OCI-M2 (cell line): ENCODE results near the gene DLG5.

Source experiments
- DNase-seq: peaks from one replicate; lab custom pipeline; 2025; ENCODE audit not compliant: unreplicated experiment; lab: John Stamatoyannopoulos, UW

The DLG5 gene

GRCh38 chr10:77849039-77849664 is 77.4 kb downstream of the DLG5 start:
- DNase-seq, result no peak

DNA sequence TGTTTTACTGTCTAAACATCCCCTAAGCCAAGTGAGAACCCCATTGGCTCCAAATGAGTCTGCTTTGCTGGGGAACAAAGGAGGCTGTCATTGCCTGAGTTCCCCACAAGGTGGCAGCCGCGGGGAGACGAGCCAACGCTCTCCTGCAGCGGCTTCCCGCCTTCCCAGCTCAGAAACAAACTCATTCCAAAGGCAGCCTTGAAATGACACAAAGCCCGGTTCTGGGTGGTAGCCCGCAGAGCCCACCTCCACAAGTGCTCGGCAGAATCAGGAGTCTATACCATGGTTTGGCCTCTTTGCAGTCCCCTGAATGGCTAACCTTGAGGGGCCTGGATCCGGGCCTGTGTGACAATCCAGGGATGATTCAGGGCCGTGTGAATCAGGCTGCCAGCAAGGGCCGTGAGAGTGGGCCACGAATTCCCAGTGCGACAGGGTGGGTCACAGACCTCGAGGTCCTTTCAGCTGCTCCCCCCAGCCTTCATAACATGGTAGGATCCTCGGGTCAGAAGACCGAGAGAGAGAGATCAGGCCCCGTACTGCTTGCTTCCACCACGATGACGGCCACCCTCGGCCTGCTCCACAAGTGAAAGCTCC is 79.7 kb downstream of the DLG5 start:
- DNase-seq, result peak; percentile 3

GRCh38 chr10:77845451-77845850 is 81.1 kb downstream of the DLG5 start:
- no peak for DNase-seq

GRCh38 chr10:77844713-77845445 is 81.7 kb downstream of the DLG5 start:
- no peak for DNase-seq

GRCh38 chr10:77844177-77844576 is 82.4 kb downstream of the DLG5 start:
- no peak for DNase-seq

- no peak for DNase-seq
Observed at GRCh38 chr10:77843264-77843663, 83.3 kb downstream of the DLG5 start.

DNA sequence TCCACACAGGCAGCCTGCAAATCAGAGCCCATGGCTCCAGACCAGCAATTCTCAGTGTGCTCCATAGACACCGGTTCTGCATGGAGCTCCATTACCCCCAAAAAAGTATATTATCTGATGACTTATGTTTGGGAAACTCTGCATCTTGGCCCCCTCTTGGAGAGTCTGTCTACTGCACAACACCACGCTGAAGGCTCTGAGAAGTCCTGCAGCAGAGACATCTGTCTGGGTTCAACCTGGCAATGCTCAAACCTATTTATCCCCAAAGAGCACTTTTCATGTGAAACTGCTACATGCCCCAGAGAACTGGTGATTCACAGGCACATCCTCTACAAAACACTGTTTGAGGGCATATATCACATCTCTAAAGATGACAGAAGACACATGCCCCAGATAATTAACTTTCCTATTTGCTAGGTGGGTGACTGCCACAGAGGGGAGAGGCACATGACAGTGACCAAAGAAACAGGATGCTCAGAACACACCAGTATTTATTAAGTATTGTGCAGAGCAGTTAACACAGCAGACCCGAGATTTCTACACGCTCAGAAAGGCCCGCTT is 83.8 kb downstream of the DLG5 start:
- no peak for DNase-seq

GRCh38 chr10:77841711-77842375 is 84.7 kb downstream of the DLG5 start:
- DNase-seq, result no peak

DNA sequence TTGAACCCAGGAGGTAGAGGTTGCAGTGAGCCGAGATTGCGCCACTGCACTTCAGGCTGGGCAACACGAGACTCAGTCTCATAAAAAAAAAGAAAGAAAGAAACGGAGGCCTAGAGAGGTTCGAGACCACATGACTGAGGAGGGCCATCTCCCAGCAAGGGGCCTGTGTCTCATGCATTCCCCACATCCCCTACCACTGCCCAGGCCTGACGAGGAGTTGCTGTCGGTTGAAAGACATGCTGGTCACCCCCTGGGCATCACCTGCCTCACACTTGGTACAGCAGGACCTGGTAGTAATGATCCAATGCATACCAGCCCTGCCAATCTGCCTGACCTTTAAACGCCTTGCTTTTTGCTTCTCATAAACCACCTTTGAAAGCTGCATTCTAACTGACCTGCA is 85.9 kb downstream of the DLG5 start:
- DNase-seq, result no peak

DNA sequence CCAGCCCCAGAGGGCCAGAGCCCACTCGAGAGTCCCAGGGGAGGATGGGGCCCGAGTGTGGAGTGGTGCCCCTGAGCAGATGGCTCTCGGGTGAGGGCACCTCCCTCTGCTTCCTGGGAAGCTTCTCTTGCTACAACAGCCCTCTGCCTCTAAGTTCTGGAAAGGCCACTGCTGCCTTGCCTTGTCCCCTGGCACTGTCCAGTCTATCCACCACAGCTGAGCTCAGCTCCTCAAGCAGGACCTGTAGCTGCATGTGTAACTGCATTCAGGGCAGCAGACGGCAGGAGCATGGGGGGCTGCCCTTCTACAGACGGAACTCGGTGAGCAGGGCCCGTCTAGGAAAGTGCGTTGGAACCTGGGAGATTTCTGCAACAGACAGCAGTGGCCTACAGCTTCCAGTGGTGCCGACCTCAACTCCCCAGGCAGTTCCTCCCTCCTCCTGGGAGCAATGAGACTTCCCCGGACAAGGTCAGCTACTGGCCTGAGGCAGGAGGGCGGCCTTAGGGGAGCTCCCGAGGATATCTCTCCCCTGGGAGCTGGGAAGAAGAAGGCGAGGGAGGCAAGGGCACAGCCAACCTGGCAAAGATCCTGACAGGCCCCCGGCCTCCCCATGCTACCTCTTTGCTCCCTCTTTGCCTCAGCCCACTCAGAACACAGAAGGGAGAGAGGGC is 88.5 kb downstream of the DLG5 start:
- no peak for DNase-seq

DNA sequence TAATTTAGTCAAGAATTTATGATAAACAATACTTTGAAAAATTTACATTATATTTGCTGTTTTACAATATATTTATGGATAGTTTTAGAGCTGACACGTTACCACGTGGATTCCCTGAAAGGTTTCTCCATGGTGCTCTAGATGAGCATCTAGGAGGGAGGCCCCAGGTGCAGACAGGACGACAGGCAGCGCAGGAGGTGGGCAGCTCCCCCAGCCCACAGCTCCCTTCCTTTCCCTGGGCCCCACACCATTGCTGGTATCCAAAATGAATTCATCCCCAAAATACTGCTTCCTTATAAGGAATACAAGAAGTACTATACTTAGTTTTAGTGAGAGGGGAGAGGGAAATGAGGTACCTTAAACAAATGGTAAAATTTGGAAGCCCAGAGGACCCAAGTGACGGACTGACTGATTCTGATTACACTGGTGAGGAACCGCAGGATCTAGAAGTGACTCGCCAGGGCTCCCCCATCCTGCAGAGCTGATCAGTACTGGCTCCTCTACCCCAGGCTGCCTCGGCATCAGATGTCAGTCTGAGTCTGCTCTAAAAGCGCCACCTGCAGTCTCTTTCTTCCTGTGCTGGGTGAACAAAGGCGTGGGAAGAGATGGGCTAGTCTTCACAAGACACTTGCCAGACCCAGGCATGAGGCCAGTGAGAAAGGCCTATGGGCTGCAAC is 89.2 kb downstream of the DLG5 start:
- DNase-seq, result no peak

DNA sequence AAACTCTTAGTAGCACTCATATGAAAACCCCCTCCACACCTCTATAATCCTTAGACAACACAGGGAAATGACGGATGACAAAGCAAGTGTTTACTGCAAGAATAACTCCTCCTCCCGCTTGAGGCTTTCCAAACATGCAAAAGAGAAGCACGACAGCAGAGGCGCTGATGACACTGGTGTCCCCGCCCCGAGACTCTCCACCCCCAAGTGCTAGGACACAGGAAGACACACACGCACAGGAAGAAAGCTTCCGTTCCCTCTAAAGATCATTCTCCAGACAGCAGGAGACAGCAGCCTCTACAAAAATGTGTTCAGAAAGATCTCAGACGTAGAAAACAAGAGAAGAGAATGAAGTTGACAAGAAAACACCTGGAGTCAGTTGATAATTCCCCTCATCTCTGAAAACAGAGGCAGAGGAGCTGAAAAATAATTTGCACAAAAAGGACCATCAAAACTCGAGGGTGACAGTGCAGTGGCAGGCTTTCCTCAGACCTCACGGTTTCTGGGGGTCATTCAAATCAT is 90.2 kb downstream of the DLG5 start:
- peak; percentile 1 for DNase-seq

GRCh38 chr10:77835669-77836086 is 90.9 kb downstream of the DLG5 start:
- DNase-seq, result no peak

DNA sequence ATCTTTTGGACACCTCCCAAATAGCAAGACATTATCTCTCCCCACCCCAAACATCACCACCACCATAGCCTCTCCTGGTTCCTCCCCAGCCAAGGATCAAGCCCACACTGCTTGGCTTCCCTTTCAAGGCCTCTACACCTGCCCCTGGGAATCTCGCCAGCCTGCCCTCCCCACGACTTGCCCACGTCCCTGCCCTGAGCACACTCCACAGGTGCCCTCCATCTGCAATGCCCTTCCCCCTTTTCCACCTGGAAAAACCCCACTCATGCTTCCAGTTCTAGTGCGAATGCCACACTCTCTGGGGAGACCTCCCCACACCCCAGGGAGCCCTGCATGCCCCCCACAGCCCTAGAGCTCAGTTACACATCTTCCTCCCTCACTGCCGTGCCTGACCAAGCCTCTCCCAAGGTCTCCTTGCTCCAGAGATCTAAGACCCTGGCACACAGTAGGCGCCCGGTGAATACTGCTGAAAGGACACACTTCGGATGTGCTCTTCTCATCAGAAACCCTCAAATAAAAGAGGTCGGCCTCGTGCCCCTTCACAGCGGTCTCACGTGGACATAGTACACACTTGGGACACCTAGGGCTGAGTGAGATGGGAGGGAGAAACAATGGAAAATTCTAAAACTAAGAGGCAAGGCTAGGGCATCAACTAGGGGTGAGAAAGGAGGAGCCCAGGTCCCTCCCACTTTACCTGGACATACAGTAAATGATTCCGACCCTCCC is 91.4 kb downstream of the DLG5 start:
- no peak for DNase-seq

DNA sequence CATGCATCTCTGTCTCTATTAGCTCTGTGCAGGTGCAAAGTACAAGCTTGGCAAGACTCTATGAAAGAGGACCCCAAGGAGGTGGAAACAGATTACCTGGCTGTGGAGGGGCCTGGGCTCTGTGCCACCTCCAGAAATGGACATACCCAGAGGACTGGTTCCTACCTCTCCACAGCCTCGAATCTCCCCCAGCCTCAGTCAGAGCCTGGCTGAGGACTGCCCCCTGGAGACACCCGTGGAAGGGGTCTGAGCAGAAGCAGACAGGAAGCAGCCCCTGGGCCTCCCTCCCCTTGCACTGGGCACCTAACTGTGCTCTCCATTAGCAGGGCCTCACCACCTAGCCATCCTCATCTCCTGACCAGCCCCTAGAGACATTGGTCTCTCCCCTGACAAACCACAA is 92.0 kb downstream of the DLG5 start:
- DNase-seq, result no peak

DNA sequence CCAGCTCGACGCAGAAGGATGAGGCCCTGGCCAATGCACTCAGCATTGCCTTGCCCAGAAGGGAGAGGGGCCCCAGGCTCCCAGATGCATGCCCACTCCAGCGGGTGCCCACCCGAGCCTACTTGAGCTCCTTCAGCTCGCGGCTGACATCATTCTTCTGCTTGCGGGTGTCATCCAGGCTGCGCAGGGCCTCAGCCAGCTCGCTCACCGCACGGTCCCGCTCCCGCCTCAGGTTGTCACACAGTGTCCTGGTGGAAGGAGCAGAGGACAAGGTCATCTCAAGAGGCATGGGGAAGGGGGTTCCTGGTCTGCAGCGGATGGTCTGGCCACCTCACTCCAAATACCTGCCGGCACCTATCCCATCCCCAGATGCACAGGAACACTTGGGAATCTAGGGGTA is 92.8 kb downstream of the DLG5 start:
- DNase-seq, result no peak

DNA sequence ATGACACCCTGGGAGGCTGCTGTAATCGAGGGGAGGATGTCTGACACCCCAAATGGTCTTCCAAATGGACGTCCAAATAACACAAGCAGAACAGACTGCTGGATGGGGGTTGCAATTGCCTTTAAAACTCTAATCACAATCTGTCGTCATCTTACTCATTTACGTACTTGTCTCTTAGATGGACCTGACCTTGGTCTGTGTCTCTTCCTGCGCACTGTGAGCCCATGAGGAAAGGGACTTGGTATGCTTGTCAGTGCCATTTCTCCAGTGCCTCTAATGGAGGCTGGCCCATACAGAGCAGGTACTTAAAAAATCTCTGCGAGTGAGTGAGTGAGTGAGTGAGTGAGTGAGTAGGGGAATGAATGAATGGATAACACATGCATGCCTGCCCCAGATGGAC is 93.3 kb downstream of the DLG5 start:
- DNase-seq, result no peak

GRCh38 chr10:77832238-77832637 is 94.3 kb downstream of the DLG5 start:
- no peak for DNase-seq

- DNase-seq, result no peak
Observed at GRCh38 chr10:77829356-77829755, 97.2 kb downstream of the DLG5 start.

GRCh38 chr10:77828377-77828776 is 98.2 kb downstream of the DLG5 start:
- DNase-seq, result no peak
